DMS53 (cell line): ENCODE results near the gene SLC8A3.
A peak's percentile ranks its signal among the peaks of the same experiment; 100 is the strongest.

Experiments used
- DNase-seq: peaks from one replicate; lab custom pipeline; 2025; lab: John Stamatoyannopoulos, UW

The SLC8A3 gene

GRCh38 chr14:69997849-69998248, 190.9 kb downstream of the SLC8A3 start:
- DNase-seq, result peak; percentile 8

GRCh38 chr14:69996216-69996615, 192.5 kb downstream of the SLC8A3 start:
- peak; percentile 3 for DNase-seq
